ENCODE data around the gene ARHGAP1. TPM values are rescaled to one million over a fixed set of nuclear protein-coding genes. Genes with fewer than 3 reads are reported as not detected.
A peak's percentile ranks its signal among the peaks of the same experiment; 100 is the strongest.

The ARHGAP1 gene
- total RNA-seq, 6 experiments from 2014 or later = 26.5 to 46.2 (median 30.9) TPM

- ATAC-seq = peak; percentile 53 to 72 (median 66)
- no peaks in the 10 kb centered on the region for H3K27me3 ChIP-seq
- intact Hi-C loops (cut with DNase I) = no loop called here
- DNase-seq = no peak
- 34% methylated on average over 3 of the region's 3 CpGs for WGBS (ENCODE audit: insufficient coverage, low coverage, low lambda C conversion rate, missing lambda C conversion rate)
- H3K36me3 ChIP-seq = peaks cover 0 to 28% (median 6%) of the 10 kb centered on the region in 4 donors
- H3K4me3 ChIP-seq = no peak overlapping the region
- no peaks in the 10 kb centered on the region for H3K9me3 ChIP-seq
- H3K27ac ChIP-seq = no peak overlapping the region
- TF ChIP-seq POLR2A (IDR thresholded peaks at IDR 0.05) (no peak), CTCF (IDR thresholded peaks at IDR 0.05) (no peak)
- H3K4me1 ChIP-seq = peaks cover 0 to 25% (median 3%) of the 10 kb centered on the region in 4 donors
These were observed 58.8 kb downstream of the ARHGAP1 start for GRCh38 chr11:46641639-46642038.

DNA sequence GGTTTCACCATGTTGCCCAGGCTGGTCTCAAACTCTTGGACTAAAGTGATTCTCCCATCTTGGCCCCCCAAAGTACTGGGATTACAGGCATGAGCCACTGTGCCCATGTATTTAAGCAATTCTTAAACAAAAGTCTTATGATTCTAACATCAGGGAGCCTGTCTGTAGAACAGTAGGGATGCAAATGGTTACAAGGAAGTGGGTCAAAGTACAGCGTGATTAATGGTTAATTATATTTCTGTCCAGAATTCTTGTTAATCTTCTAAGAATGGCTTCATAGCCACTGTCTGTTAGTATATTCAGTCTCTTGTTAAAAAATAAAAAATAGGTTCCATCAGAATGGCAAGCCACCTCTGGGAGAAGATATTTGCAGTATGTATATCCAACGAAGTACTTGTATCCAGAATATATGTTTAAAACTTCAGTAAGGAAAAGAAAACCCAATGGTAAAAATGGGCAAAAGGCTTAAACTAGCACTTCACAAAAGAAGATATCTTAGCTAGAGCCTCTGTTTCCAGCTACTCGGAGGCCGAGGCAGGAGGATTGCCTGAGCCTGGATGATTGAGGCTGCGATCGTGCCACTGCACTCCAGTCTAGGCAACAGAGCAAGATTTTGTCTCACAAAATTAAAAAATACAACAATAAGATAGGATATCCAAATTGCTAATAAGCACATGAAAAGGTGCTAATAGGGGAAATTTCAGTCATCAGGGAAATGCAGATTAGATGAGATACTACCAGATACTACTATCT lies 60.2 kb downstream of the ARHGAP1 start:
- intact Hi-C loops (cut with DNase I) = no loop called here
- H3K4me1 ChIP-seq = peaks cover 0 to 25% (median 3%) of the 10 kb centered on the region in 4 donors
- no peak overlapping the region for H3K4me3 ChIP-seq
- H3K27me3 ChIP-seq = no peaks in the 10 kb centered on the region
- H3K9me3 ChIP-seq = no peaks in the 10 kb centered on the region
- no peak for TF ChIP-seq CTCF (IDR thresholded peaks at IDR 0.05)
- no peak for TF ChIP-seq POLR2A (IDR thresholded peaks at IDR 0.05)
- H3K27ac ChIP-seq = peak overlapping the region in 1 of 3 donors; percentile 50
- 78% methylated on average over 6 of the region's 6 CpGs for WGBS (ENCODE audit: insufficient coverage, low coverage, low lambda C conversion rate, missing lambda C conversion rate)
- ATAC-seq = peak; percentile 30 to 76 (median 64)
- no peak for DNase-seq
- peaks cover 0 to 14% (median 0%) of the 10 kb centered on the region in 4 donors for H3K36me3 ChIP-seq

- Histone ChIP-seq H3K36me3 (peaks cover 0 to 5% (median 0%) of the 10 kb centered on the region in 4 donors), H3K27ac (peak overlapping the region in 1 of 3 donors; percentile 50), H3K4me1 (peaks cover 0 to 33% (median 7%) of the 10 kb centered on the region in 4 donors), H3K9me3 (no peaks in the 10 kb centered on the region), H3K27me3 (no peaks in the 10 kb centered on the region), H3K4me3 (no peak overlapping the region)
- WGBS (ENCODE audit: insufficient coverage, low coverage, low lambda C conversion rate, missing lambda C conversion rate) = 79% methylated on average over 7 of the region's 7 CpGs
- TF ChIP-seq POLR2A (IDR thresholded peaks at IDR 0.05) (no peak), CTCF (IDR thresholded peaks at IDR 0.05) (no peak)
- intact Hi-C loops (cut with DNase I) = loop anchor here in 1 of 2 donors (10.0 kb wide), 1 partner anchor 525 kb away; no protein-coding TSS in a partner anchor
- DNase-seq = no peak
- peak in 1 of 4 donors; percentile 28 for ATAC-seq
These were observed 61.1 kb downstream of the ARHGAP1 start for GRCh38 chr11:46639197-46639839.

DNA sequence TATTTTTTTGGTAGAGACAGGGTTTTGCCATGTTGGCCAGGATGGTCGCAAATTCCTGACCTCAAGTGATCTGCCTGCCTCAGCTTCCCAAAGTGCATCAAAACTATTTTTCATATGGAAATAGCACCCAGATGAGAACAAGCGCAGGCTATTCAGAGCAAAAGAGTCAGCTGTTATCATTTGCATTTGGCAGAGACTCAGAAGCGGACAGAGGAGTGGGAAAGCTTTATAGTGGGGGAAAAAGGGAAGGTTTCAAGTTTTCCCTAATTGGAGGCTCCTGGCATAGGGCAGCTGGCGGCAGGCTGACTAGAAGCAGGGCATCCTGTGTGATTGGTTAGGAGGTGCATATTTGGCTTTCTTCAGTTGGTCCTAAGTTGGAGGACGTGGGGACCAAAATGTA lies 62.9 kb downstream of the ARHGAP1 start:
- no peaks in the 10 kb centered on the region for H3K27me3 ChIP-seq
- intact Hi-C loops (cut with DNase I) = loop anchor here in 1 of 2 donors (10.0 kb wide), 1 partner anchor 527 kb away; no protein-coding TSS in a partner anchor
- DNase-seq (no peak), ATAC-seq (no peak)
- TF ChIP-seq CTCF (IDR thresholded peaks at IDR 0.05) (no peak), POLR2A (IDR thresholded peaks at IDR 0.05) (no peak)
- H3K27ac ChIP-seq = no peak overlapping the region
- H3K4me1 ChIP-seq = peaks cover 0 to 37% (median 13%) of the 10 kb centered on the region in 4 donors
- no peak overlapping the region for H3K4me3 ChIP-seq
- no peaks in the 10 kb centered on the region for H3K9me3 ChIP-seq
- WGBS (ENCODE audit: insufficient coverage, low coverage, low lambda C conversion rate, missing lambda C conversion rate) = 100% methylated on average over 2 of the region's 5 CpGs
- peaks cover 0 to 5% (median 1%) of the 10 kb centered on the region in 4 donors for H3K36me3 ChIP-seq

Data from right lobe of liver (tissue), 6 donors.